CD4-positive, alpha-beta T cell treated with Interleukin-15 for 4 hours (primary cell): Measurements from ENCODE around the gene TMCC1.
A peak's percentile ranks its signal among the peaks of the same experiment; 100 is the strongest.
"Not testable (repeated sequence)": the region's sequence is repeated elsewhere in the genome, so short reads cannot be mapped to it uniquely, and the experiment has no call there.

ENCODE experiments used
- DNase-seq: peaks from one replicate; pipeline ENCODE4 v3.0.0-alpha.2; 2020; ENCODE audit warnings: low spot score

The TMCC1 gene

DNA sequence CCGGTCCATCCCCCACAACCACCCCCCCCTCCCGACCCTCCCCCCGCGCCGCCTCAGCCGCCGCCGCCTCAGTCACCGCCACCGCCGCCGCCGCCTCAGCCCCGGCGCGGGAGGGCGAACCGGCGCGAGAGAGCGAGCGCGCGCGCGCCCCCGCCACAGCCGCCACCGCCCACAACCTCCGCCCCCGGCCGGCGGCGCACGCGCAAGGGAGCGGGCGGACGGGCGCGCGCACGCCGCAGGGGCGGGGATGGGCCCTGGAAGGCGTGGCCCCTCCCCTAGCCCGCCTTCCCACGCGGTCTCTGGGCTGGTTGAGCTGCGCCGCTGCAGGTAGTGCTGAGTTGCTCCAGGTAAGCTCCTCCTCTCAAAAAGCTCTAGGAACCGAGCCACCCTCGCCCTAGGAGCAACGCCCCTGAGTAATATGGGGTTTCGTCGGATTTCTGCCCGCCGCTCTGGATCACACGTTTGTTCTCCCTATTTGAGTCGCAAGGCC is at the start of gene TMCC1:
Gene TMCC1 (minus strand): TSS at position 131 of the 490 bp plus-strand sequence.
- DNase-seq, result peak; percentile 90

DNA sequence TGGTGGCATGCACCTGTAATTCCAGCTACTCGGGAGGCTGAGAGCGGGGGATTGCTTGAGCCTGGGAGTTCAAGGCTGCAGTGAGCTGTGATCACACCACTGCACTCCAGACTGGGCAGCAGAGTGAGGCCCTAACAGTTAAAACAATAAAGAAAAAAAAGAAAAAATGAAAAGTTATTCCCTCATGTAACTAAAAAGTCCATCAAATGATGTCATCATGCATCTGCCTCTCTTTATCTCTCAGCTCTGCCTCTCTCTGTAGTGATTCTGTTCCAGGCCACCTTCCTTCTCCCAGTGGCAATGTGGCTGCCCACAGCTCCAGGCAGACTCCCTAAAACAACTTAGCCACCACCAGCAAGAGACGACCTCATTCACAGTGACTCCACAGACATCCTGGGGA is 49.5 kb upstream of the TMCC1 start:
- DNase-seq, result no peak

DNA sequence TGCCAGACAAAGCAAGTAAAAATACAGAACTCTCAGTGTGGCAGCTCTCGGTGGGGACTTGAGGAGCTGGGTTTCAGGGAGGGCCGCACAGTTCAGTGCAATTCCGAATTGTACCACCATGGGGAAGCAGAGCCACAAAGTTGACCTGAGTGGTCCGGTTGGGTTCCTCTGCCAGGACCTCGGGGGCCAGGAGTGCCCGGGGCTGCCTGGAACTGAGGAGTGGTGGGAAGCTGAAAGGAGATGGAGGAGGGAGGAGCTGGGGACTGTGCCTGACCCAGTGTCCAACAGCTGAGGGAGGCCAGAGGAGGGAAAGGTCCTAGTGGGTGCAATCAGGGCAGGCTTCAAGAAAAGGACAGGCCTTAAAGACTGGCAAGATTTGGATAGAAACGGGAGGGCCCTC is 48.8 kb upstream of the TMCC1 start:
- DNase-seq, result peak; percentile 23

DNA sequence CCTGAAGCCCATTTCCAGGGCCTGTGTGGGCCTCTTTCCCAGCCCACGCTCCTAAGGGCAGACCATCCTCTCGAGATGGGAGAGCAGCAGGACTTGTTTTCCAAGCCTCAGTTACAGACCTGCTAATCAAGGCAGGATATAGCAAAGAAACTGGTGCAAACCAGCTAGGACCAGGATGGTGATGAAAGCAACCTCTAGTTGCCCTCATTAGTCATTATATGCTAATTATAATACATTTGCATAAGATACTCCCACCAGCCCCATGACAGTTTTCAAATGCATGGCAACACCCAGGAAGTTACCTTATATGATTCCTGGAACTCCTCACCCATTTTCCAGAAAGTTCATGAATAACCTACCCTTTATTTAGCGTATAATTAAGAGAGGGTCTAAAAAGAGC is 46.6 kb upstream of the TMCC1 start:
- DNase-seq, result no peak

DNA sequence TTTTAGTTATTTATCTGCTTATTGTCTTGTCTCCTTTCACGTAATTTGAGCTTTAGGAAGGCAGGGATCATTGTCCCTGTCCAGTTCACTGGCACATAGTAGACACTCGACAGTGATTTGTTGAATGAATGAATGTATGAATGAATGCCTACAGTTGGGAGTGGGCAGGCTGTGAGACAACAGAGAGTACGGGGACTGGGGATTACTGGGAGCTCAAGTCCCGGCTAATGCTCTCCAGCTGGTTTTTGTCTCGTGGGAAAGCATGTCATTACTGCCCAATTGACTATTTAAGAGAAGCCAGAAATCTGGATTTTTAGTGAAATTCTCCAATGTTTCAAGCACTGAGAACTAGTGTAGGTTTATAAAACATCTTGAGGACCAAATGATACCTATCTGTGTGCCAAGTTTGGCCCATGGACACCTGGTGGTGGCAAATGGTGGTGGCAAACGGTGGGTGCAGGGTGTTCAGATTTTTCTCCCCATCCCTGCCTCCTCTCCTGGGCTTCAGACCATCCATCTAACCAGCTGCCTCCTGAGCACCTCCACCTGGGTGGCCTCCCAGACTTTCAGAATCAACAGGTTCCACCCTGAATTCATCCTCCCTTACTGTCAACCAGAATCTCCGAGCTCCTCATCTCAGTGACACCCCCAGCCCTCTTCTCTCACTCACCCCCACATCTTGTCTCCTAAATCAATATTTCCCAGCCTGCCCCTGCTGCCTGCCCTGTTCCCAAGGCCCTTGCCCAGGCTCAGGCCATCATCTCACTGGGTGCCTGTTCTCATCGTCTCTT is 44.8 kb upstream of the TMCC1 start:
- DNase-seq, result no peak

DNA sequence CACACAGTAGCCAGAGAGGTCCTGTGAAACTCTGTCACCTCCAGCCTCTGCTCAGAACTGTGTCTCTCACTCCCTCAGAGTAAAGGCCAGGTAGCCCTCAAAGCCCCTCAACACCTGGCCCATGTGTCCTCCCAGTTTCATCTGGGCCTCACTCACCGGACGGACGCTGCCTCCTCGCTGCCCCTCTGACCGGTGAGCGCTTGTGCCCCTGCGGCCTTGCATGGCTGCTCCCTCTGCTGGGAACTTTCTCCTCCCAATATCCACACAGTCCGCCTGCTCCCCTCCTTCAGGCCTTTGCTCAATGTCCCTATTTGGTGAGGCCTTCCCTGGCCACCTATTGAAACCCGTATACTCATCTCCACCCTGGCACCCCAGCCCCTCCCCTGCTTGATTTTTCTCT is 44.2 kb upstream of the TMCC1 start:
- no peak for DNase-seq

DNA sequence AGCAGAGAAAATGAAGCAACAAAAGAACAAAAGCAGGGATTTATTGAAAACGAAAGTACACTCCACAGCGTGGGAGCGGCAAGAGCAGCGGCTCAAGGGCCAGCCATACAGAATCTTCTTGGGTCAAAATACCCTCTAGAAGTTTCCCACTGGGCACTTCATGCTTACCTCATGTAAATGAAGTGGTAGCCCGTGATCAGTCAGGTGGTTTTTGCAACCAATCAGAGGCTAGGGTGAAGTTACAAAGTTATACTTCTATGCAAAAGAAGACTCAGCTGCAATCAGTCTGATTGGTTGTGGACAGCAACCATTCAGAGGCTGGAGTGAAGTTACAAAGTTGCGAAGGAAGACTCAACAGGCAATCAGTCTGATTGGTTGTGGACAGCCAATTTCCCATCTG is 43.2 kb upstream of the TMCC1 start:
- DNase-seq, result peak; percentile 31

DNA sequence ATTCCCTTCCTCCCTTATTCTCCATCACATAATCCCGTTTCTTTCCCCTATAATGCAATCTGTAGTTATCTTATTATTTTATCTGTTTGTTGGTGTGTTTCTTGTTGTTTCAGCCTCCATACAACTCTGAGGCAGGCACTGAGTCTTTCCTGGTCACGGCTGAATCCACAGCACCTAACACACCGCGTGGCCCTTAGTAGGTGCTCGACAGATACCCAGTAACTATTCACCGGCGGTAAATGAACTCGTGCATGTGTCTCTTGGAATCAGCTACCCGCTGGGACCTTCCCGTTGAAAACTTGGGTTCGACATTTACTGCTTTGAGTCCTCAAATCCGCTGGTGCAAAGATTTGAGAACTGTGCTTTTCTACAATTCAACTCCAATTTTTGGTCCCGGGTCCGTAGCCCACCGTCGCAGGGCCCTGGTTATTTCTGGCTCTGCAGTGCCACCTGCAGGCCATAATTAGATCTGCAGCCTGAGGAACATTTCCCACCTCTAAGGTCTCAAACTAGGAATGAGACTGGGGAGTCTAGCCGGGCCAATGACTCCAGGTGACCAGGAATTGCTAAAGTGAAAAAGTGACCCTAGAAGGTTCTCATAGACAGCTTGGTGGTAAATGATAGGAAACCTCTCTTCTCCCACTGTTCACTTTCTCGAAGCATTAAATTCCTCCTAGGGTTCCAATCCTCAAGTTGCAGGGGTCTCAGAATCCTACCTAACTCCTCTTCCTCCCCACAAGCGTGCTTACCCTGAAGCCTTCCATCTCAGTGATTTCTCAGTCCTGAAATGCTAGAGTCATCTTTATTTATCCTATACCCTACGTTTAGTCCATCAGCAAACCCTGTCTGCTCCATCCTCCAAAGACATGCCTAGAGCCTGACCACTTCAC is 41.0 kb upstream of the TMCC1 start:
- peak; percentile 33 for DNase-seq

DNA sequence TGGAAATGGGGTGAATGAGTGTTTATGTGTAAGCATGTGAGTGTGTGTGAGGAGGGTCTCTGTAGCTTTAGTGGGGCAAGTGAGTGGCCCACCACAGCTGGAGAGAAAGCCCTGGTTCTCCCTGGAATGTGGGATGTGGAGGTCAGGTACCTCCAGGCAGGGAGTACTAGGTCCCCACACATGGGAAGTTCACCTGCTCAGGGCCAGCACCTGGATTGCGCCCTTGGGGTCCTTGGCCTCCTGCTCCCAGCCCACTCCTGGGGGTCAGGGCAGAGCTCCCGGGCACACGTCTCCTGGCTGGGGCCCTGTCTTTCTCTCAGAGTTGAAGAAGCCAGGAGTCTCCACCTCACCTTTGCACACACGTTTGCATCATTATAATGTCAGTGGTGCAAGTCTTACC is 40.0 kb upstream of the TMCC1 start:
- DNase-seq, result no peak

DNA sequence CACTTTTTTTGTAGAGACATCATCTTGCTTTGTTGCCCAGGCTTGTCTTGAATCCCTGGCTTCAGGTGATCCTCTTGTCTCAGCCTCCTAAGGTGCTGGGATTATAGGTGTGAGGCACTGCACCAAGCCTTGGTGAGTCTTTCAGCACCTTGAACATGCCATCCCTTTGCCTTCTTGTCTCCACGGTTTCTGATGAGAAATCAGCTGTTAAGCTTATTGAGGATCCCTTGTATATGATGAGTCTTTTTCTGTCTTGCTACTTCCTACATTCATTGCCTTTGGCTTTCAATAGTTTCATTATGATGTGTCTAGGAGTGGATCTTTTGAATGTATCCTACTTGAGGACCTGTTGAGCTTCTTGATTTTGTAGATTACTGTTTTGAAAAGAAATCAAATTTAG is 35.9 kb upstream of the TMCC1 start:
- no peak for DNase-seq

DNA sequence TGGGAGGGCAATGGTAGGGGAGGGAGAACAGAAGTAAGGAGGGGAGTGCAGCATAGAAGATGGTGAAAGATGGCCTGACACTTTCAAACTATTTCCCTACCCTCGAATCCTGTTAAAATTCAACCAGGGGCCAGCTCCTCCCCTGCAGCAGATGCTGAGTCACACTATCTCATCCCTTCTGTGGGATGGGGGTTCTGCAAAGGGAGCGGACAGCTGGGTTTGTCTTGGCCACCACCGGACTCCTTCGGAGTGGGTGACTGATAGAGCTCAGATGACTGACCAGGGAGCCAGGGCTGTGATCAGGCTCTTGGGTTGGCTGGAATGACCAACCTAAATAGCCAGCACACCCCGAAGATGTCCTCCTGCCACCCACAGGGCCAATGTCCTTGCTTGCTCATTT is 33.6 kb upstream of the TMCC1 start:
- no peak for DNase-seq

DNA sequence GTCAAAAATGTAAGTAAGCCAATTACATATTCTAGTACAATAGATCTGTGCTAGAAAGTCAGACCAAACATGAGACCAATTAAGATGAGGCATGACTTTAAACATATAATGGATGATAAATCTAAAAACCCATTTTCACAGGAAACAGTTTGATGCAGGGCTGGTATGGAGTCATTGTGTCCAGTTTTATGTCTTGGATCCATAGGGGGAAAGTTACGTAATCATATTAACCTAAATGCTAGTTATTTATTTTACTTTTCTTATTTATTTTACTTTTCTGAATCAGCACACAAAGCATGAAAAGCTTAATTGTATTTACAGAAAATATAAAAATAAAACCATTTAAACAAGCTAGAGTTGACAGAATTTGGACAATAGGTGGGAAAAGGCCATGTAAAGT is 26.3 kb upstream of the TMCC1 start:
- no peak for DNase-seq

DNA sequence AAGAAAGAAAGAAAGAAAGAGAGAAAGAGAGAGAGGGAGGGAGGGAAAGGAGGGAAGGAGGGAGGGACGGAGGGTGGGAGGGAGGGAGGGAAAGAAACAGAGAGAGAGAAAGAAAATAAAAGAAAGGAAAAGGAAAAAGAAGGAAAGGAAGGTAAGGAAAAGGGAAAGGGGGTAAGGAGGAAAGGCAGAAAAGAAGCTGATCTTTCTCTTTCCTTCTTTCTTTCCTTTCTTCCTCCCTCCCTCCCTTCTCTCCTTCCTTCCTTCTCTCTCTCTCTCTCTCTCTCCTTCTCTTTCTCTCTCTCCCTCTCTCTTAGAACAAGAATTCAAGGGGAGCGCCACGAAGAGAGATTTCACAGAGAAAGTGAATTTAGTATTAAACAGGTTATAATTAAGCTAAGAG is 25.8 kb upstream of the TMCC1 start:
- DNase-seq, result no peak

DNA sequence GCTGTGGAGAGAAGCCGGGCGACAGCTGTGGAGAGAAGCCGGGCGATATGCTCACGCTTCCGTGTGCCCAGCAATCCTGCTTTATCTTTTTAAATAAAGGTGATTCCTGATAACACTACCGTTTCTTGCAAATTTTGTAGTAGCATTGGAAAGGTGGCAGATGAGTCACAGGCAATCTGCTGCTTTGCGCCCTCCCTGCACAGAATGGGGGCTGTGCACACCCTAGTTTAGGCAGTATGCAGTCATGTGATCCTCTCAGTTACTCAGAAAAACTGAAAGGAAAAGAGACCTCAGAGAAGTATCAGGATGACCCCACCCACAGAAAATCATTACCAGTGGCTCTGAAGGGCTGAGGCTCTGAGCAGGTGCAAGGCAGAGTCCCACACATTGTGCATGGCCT is 24.9 kb upstream of the TMCC1 start:
- no peak for DNase-seq

DNA sequence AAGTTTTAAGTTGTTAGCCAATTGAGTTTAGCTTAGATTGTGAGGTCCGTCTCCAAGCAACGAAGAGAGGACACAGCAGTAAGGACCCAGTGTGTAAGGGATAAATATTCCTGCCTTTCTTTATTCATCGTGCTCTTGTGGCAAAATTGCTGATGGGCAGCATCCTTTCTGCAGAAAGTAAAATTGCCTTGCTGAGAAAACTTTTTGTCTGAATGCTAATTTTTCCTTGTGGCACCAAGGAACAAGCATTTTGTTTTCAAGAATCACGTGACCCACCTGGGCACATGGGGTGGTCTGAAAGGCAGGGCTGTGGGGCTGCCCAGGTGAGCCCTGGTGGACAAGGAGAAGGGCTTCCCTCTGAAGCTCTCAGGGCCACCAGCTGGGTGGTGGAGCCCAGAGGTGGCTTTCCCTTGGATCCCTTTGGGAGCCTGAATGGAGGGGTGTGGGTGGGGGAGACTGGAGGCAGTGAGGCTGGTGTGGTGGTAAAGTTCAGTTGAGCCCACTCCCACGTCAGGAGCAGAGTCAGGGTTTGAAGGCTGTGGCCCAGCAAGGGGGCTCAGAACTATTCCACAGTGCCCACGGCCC is 24.0 kb upstream of the TMCC1 start:
- DNase-seq, result no peak

DNA sequence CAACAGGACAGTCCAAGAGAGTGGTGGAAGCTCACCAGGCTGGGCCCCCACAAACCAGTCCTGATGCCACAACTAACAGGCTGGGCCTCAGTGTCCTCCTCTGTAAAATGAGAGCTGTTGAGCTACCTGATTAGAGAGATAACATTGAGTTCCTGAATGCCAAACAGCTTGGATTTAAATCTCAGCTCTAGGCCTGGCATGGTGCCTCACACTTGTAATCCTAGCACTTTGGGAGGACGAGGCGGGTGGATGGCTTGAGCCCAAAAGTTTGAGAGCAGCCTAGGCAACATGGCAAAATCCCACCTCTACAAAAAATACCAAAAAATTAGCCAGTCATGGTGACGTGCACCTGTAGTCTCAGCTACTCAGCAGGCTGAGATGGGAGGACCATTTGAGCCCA is 20.1 kb upstream of the TMCC1 start:
- DNase-seq, result no peak

DNA sequence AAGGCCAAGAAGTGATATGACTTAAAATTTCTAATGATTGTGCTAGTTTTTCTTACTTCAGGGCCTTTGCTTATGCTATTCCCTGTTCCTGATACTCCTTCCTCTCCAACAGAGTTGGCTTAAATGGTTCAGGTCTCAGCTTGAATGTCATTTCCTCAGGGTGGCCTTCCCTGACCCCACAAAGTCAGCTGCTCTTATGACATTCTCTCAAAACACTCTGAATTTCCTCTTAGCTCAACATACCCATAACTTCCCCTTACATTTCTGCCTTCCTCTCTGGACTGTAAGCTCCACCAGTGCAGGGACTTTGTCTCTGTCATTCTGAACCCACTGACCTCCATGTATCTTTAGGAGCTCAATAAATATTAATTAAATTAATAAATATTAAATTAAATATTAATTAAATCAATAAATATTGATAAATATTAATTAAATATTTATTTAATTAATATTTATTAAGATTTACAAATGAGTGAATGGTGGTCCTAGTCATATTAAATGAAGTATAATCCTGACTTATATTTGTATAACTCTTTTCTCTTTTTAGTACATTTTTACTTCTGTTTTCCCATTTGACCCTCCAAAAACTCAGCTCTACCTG is 17.9 kb upstream of the TMCC1 start:
- DNase-seq, result no peak

DNA sequence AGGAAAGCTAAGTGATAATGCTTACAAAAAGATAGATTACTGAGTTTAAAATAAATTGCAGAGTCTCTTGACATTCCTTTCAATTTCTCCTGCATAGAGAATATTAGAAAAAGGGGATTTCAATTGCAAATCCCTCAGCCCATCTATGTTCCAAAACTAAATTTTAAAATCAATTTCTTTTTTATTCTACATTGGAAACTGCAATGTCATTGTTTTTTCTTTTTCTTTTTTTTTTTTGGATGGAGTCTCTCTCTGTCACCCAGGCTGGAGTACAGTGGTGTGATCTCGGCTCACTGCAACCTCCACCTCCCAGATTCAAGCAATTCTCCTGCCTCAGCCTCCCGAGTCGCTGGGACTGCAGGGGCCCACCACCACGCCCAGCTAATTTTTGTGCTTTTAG is 15.7 kb upstream of the TMCC1 start:
- not testable (repeated sequence) for DNase-seq

DNA sequence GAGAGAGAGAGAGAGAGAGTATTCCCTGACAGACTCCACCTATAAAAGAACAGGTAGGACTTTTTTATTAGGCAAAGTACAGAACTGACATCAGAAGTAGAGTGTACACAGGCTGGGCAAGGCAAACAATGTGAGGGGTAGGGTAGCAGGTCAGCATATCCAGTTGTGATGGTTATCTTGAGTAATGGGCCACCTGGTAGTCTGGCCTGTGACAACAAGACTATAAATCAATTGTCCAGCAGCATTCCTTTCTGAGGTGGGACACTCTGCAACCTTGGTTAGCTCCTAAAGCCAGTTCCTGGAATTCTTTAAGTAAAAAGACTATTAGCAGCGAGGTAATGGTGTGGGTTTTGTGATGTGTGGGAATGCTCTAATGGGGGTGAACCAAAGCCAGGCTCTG is 14.9 kb upstream of the TMCC1 start:
- DNase-seq, result no peak

DNA sequence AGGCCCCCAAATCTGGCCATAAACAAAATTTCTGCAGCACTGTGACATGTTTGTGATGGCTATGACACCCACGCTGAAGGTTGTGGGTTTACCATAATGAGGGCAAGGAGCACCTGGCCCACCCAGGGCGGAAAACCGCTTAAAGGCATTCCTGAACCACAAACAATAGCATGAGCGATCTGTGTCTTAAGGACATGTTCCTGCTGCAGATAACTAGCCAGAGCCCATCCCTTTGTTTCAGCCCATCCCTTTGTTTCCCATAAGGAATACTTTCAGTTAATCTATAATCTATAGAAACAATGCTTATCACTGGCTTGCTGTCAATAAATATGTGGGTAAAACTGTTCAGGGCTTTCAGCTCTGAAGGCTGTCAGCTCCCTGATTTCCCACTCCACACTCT is 7.8 kb upstream of the TMCC1 start:
- not testable (repeated sequence) for DNase-seq

DNA sequence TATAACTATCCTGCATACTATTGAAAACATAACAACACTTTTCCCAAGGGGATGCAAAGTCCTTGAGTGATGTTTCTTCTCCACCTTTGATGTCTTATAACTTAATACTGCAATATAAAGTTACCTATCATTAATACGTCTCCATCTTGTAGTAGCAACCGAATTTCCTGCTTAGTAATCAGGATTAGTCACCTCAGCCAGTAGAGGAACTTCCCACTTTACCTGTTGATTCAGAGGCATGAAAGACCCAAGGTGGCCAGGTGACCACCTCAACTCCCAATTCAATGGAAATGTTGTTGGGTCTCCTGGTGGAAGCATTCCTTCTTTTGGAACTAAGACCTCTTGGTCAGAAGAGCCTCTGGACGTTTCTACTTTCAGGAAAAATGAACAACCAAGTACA is 3.5 kb upstream of the TMCC1 start:
- DNase-seq, result no peak

DNA sequence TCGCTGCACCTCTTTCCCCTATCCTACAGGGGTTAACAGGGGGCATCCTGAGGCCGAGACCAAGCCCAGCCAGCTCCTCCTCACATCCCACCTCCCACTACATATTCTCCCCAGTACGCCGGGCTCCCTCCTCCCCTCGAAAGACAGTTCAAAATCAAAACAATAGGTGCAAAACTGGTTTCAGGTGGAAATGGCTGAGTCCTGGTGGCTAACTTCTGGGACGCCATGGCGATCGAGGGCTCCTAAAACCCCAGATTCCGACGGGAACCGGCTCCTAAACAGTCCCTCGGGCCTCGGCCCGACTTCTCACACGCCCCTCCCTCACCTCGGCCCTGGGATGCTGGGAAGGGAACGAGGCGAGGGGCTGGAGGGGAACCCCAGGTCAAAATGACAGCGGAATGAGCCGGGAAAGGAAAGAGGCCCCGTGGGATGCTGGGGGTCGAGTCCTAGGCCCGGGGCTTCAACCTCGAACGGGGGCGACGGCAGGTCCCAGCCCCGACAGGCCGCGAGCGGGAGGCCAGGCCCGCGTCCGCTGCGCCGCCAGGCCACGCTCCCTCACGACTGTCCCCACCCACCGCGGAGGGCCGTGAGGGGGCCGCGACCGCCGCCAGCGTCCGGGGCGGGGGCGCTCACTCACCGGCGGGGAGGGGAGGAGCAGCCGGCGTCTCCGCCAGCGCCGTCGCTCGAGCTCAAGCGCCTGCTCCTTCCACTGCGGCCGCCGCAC is 492 bp downstream of the TMCC1 start:
- DNase-seq, result peak; percentile 69
